NCI-H2227 (cell line): ENCODE measurements around the gene CCDC192.

Experiments used
- DNase-seq: peaks from one replicate; lab custom pipeline; 2025; ENCODE audit not compliant: unreplicated experiment; lab: John Stamatoyannopoulos, UW

The CCDC192 gene

GRCh38 chr5:127944125-127944524, 240.9 kb downstream of the CCDC192 start:
- no peak for DNase-seq

- DNase-seq = no peak
These were observed 244.8 kb downstream of the CCDC192 start for GRCh38 chr5:127947941-127948340.

GRCh38 chr5:127950707-127951391, 247.7 kb downstream of the CCDC192 start:
- no peak for DNase-seq

GRCh38 chr5:127951791-127952190, 248.6 kb downstream of the CCDC192 start:
- no peak for DNase-seq

GRCh38 chr5:127957183-127957582, 254.0 kb downstream of the CCDC192 start:
- no peak for DNase-seq

- no peak for DNase-seq
These were observed 254.6 kb downstream of the CCDC192 start for GRCh38 chr5:127957701-127958239.

- DNase-seq = no peak
These were observed 255.3 kb downstream of the CCDC192 start for GRCh38 chr5:127958421-127959011.

- peak; percentile 64 for DNase-seq
These were observed 256.1 kb downstream of the CCDC192 start for GRCh38 chr5:127959152-127959764.

- DNase-seq = no peak
These were observed 257.1 kb downstream of the CCDC192 start for GRCh38 chr5:127960270-127960691.

- DNase-seq = no peak
These were observed 258.0 kb downstream of the CCDC192 start for GRCh38 chr5:127961006-127961762.

- DNase-seq = no peak
These were observed 258.6 kb downstream of the CCDC192 start for GRCh38 chr5:127961763-127962145.

GRCh38 chr5:127962491-127962890, 259.3 kb downstream of the CCDC192 start:
- DNase-seq = no peak

- no peak for DNase-seq
These were observed 260.0 kb downstream of the CCDC192 start for GRCh38 chr5:127963233-127963632.

GRCh38 chr5:127963931-127964330, 260.7 kb downstream of the CCDC192 start:
- DNase-seq = no peak

- DNase-seq = no peak
These were observed 264.3 kb downstream of the CCDC192 start for GRCh38 chr5:127967323-127967982.

- DNase-seq = no peak
These were observed 264.9 kb downstream of the CCDC192 start for GRCh38 chr5:127967983-127968592.

GRCh38 chr5:127969002-127969401, 265.8 kb downstream of the CCDC192 start:
- DNase-seq = no peak

GRCh38 chr5:127969651-127970050, 266.5 kb downstream of the CCDC192 start:
- no peak for DNase-seq

- no peak for DNase-seq
These were observed 266.9 kb downstream of the CCDC192 start for GRCh38 chr5:127970081-127970480.

- peak; percentile 35 for DNase-seq
These were observed 267.7 kb downstream of the CCDC192 start for GRCh38 chr5:127970854-127971425.
